ENCODE results near the gene PPA2.
A peak's percentile ranks its signal among the peaks of the same experiment; 100 is the strongest.
"Not testable (repeated sequence)": the region's sequence is repeated elsewhere in the genome, so short reads cannot be mapped to it uniquely, and the experiment has no call there.

The PPA2 gene

GRCh38 chr4:105458001-105458400 lies 15.9 kb downstream of the PPA2 start:
- DNase-seq: no peak

- DNase-seq: no peak
These were observed 17.9 kb downstream of the PPA2 start for GRCh38 chr4:105455998-105456397.

- DNase-seq: no peak
These were observed 18.7 kb downstream of the PPA2 start for GRCh38 chr4:105455182-105455581.

DNA sequence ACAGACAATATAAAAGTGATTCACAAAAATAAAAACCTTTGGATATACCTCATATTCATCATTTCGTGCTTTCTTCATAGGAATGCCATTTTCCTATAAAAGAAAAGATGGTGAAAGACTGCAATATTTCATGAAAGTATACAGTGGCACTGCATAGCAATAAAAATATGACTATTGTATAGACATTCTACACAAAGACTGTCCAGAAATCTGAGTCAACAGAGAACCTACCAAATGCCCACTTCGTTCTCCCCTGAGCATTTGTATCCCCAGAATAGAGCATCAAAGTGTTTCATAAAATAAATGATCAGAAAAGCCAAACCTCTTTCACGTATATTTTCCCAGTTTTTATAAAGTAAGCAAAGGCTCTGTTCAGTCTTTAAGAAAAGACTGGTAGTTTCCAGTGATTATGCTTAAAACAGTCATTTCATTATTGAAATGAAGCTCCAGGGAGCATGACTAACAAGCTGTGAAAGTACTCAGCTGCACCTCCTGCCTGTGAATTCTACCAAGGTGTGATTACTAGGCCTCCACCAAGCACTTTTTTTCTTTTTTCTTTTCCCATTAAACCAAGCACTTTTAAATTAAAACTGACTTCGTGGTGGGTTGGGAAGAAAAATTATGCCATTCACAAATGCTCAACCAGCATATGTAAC lies 20.2 kb downstream of the PPA2 start:
- DNase-seq: no peak

DNA sequence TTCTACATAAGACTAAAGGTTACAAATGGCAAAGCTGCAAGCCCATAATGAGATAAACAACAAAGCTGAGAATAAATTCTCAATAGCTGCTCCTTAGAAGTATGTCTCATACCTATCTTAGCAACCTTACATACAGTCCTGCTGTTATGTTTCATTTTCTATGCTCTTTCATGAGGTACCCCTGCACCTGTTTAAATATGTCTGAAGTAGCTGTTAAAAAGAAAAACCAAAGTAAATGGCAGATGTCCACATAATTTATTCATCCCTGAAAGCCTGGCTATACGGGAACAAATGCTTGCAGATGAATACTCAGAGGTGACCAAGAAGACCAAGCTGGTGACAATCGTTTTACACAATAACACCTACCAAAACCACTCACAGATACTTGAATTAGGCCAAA lies 22.5 kb downstream of the PPA2 start:
- peak; percentile 27 for DNase-seq

- no peak for DNase-seq
These were observed 33.0 kb downstream of the PPA2 start for GRCh38 chr4:105440890-105441289.

DNA sequence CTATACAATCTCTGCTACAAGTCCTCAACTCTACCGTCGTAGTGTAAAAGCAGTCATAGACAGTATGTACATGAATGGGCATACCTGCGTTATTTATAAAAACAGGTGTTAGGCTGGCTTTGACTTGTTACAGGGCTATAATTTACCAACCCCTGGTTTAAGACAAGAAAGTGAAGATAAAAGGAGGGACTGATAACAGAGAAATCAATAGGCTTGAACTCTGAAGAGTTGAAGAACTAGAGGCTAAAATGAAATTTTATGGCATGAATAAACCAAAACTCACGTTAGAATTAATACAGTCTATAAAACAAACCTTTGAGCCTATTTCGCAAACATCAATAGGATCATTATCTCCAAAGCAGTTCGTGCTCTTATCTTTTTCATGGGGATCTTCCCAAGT lies 36.2 kb downstream of the PPA2 start:
- no peak for DNase-seq

GRCh38 chr4:105436414-105436813 lies 37.4 kb downstream of the PPA2 start:
- no peak for DNase-seq

DNA sequence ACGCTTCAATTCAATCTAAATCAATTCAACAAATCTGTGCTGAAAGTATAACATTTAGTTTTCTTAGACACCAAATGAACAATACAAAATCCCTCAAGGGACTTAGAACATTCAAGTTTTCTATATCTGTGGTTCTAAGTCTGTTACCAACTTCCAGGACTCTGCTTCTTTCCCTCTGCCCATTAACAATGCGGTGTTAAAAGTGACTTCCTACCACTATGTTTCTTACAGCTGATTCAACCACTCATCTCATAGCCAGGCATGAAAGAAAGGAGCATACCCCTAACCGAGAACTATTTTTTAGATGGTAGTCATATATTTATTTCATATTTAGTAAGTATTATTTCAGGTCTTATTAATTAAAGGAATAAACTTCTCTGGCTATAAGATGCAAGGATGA lies 38.9 kb downstream of the PPA2 start:
- no peak for DNase-seq

DNA sequence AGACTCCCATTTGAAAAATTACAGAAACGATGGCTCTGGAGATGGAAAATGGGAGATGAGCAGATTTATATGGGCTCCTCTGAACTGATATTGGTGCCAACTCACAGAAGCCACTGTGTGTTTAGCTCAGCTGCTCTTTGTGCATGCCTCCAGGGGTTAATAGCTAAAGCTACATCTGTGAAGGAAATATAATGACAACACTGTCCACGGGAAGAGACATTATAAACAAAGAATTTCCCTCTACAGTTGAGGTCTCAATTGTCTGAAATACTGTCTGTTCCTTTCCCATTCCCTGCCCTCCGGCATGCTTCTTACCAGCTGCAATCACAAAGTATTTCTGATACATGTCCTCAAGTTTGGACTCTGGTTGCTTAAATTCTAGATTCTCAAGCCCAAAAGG lies 40.4 kb downstream of the PPA2 start:
- no peak for DNase-seq

- DNase-seq: no peak
These were observed 41.4 kb downstream of the PPA2 start for GRCh38 chr4:105432438-105432837.

DNA sequence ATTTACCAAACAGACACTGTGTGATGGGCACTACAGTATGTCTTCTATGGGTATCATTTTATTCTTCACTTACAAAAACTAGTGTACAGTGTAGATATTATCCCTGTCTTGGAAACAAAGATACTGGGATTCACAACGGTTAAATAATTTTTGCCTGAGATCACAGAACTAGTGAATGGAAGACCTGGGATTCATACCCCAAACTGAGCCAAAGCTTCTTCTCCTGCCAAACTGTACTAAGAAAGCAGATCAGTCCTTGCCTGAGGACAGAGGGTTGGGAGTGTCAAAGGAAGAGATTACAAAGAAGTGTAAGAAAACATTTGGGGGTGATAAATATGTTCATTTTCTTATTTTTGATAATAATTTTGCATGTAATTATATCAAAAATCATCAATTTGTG lies 43.1 kb downstream of the PPA2 start:
- no peak for DNase-seq

GRCh38 chr4:105426187-105426897 lies 47.5 kb downstream of the PPA2 start:
- no peak for DNase-seq

DNA sequence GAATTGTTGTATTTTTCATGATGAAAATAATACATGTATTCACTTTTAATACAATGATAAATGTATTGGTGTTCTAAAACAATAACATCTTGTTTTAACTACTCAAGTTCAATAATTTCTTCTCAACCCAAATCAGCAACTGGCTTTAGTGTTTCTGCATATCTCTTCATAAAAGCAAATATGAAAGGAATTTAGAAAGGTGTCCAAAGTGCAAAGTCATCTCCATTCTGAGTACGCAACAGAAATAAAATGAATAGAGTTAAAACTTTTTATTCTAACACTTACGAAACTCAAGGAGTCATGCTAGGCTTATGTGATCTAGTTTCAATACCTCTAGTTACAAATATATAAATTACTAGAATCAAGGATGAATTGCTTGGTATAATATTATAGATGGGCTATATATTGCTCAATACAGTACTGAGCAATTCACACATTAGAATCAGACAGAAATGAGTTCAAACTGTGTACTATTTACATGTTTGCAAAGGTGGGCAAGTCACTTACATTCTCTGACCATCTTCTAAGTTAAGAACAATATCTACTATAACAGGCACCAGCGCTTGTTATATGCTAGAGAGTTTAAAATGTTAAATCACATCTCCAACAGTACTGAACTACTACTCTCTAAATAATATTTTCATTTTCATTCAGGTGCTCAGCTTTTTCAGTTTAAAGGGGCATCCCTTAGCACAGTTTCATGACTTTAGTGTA lies 51.5 kb downstream of the PPA2 start:
- DNase-seq: no peak

DNA sequence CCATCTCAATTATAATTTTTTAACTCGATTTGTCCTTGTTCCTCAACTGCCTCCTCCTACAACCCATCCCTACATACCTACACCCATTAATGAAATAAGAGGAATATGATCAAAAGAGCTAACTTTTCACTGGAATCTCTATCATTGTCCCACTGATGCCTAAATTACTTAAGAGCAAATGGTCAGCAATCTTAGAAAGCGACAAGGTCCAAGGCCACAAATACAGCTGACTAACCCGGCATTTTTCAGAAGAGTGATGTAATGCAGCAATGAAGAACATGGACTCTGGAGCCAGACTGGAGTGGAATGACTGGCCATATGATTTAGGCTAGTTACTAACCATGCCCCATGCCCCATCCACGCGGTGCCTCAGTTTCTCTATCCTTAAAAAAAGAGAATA lies 56.2 kb downstream of the PPA2 start:
- no peak for DNase-seq

- DNase-seq: no peak
These were observed 58.5 kb downstream of the PPA2 start for GRCh38 chr4:105415281-105415744.

DNA sequence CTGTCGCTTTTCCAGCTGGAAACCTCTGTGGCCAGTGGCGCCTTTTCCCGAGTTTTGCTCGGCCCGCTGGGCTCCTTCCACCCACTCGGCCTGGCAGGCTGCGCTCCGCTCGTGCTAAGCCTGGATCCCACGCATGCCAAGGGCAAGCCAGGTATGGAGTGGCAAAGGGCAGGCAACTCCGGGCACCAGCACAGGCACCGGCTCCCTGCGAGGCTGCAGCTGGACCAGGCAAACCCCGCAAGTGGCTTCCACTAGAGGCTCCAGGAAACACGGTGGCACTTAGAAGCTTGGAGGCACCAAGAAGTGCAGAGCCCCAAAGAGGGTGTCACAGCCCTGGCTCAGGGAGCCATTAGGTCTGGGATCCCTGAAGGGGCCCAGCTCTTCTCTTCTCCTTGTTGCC lies 59.5 kb downstream of the PPA2 start:
- no peak for DNase-seq

DNA sequence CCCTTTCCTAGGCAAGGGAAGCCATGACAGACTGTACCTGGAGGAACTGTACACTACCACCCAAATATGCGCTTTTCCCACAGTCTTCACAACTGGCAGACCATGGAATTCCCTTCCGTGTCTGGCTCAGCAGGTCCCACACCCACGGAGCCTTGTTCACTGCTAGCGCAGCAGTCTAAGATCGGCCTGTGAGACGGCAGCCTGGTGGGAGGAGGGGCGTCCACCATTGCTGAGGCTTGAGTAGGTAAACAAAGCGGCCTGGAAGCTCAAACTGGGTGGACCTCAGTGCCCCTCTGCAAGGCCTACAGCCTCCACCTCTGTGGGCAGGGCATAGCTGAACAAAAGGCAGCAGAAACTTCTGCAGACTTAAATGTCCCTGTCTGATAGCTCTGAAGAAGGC lies 64.7 kb downstream of the PPA2 start:
- DNase-seq: not testable (repeated sequence)

GRCh38 chr4:105400901-105401677 lies 72.8 kb downstream of the PPA2 start:
- no peak for DNase-seq

DNA sequence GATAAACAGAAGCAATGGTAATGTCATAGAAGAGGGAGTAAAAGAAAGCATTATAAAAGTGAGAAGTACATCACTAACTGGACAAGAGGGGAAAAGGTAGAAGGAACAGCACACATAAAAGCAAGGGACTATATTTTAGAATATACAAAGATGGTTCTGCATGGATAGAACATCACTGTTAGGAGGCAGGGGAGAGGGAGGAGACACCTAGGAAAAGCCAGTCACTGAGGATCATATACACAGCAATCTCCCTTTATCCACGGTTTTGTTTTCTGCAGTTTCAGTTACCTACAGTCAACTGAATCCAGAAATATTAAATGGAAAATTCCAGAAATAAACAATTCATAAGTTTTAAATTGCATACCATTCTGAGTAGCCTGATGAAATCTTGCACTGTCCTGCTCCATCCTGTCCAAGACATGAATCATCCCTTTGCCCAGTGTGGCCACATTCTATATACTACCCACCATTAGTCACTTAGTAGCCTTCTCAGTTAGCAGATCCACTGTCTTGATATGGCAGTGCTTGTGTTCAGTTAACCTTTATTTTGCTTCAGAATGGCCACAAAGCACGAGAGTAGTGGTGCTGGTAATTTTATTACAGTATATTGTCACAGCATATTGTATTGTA lies 74.2 kb downstream of the PPA2 start:
- no peak for DNase-seq

DNA sequence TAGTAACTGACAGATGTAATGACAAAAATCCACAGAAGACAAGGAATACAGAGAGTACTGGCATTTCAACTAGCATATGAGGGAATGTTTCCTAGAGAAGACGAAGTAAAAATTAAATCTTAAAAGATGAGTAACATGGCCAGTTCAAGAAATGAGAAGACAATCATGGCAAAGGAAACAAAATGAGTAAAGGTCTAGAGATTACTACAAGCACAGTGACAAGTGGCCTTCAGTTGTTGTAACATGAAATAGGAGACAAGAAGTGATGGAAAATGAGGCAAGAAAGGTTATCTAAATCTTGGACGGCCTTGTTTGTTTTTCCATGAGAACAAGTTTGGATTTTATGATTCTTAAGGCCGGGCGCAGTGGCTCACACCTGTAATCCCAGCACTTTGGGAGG lies 81.0 kb downstream of the PPA2 start:
- DNase-seq: no peak

GRCh38 chr4:105389167-105389566 lies 84.7 kb downstream of the PPA2 start:
- DNase-seq: no peak

DNA sequence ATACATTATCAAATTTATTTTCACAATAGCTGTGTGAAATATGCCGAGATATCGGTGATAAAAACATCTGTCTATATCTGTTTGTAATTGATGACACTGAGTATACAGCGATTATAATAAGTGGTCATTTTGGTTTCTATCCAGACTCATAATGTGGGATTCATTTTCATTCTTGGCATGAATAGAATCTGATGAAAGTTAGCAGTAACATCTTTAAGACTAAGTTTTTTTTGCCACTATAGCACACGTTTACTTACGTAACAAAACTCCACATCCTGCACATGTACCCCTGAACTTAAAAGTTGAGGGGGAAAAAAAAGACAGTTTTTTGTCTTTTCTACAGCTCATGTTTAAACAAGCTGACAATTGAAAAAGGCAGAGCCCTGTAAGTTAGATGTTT lies 86.4 kb downstream of the PPA2 start:
- no peak for DNase-seq
